ENCODE results near the gene TPM3.

DNA sequence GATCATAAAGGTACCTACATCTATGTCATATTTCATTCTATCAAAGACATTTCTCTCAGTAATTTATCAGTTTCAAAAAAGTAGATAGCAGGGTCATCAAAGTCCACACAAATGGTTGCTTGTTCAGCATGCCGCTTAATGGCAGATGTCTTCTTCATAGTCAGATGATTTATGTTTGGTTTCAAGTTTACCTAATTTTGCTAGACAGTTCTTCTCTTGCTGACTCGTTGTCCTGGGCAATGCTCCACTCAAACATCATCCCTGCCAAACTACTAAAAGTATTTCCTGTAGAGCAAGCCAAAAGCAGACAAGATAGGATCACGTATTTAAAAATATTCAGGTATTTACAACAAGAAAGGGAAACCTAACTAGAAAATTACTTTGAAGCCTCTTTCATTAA lies 50.7 kb downstream of the TPM3 start:
- TF ChIP-seq POLR2AphosphoS5 (IDR thresholded peaks at IDR 0.05; ENCODE audit: low read length) (no peak), POLR2A (IDR thresholded peaks at IDR 0.05; ENCODE audit: low read depth, low read length) (no peak)
- TF ChIP-seq, protein P1, sequence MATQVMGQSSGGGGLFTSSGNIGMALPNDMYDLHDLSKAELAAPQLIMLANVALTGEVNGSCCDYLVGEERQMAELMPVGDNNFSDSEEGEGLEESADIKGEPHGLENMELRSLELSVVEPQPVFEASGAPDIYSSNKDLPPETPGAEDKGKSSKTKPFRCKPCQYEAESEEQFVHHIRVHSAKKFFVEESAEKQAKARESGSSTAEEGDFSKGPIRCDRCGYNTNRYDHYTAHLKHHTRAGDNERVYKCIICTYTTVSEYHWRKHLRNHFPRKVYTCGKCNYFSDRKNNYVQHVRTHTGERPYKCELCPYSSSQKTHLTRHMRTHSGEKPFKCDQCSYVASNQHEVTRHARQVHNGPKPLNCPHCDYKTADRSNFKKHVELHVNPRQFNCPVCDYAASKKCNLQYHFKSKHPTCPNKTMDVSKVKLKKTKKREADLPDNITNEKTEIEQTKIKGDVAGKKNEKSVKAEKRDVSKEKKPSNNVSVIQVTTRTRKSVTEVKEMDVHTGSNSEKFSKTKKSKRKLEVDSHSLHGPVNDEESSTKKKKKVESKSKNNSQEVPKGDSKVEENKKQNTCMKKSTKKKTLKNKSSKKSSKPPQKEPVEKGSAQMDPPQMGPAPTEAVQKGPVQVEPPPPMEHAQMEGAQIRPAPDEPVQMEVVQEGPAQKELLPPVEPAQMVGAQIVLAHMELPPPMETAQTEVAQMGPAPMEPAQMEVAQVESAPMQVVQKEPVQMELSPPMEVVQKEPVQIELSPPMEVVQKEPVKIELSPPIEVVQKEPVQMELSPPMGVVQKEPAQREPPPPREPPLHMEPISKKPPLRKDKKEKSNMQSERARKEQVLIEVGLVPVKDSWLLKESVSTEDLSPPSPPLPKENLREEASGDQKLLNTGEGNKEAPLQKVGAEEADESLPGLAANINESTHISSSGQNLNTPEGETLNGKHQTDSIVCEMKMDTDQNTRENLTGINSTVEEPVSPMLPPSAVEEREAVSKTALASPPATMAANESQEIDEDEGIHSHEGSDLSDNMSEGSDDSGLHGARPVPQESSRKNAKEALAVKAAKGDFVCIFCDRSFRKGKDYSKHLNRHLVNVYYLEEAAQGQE (IDR thresholded peaks at IDR 0.05; ENCODE audit: low read depth, low read length), result no peak
- TF ChIP-seq, protein P2, sequence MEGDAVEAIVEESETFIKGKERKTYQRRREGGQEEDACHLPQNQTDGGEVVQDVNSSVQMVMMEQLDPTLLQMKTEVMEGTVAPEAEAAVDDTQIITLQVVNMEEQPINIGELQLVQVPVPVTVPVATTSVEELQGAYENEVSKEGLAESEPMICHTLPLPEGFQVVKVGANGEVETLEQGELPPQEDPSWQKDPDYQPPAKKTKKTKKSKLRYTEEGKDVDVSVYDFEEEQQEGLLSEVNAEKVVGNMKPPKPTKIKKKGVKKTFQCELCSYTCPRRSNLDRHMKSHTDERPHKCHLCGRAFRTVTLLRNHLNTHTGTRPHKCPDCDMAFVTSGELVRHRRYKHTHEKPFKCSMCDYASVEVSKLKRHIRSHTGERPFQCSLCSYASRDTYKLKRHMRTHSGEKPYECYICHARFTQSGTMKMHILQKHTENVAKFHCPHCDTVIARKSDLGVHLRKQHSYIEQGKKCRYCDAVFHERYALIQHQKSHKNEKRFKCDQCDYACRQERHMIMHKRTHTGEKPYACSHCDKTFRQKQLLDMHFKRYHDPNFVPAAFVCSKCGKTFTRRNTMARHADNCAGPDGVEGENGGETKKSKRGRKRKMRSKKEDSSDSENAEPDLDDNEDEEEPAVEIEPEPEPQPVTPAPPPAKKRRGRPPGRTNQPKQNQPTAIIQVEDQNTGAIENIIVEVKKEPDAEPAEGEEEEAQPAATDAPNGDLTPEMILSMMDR (IDR thresholded peaks at IDR 0.05 in 2 of 3, conservative IDR thresholded peaks at IDR 0.05 in 1 of 3; ENCODE audit: control insufficient read depth in 2 of 3, extremely low read depth in 1 of 3, insufficient read depth in 1 of 3, low read depth in 3 of 3, low read length in 3 of 3), result no peak

Data from GM12878 (cell line).